GM19455 (cell line): ENCODE data around the gene EDDM13.
"Not testable (repeated sequence)": the region's sequence is repeated elsewhere in the genome, so short reads cannot be mapped to it uniquely, and the experiment has no call there.

Source experiments
- ATAC-seq: cut with Tn5 transposase; IDR thresholded peaks from one replicate; pipeline ENCODE4 v1.9.1; 2021; ENCODE audit not compliant: unreplicated experiment

Gene EDDM13

DNA sequence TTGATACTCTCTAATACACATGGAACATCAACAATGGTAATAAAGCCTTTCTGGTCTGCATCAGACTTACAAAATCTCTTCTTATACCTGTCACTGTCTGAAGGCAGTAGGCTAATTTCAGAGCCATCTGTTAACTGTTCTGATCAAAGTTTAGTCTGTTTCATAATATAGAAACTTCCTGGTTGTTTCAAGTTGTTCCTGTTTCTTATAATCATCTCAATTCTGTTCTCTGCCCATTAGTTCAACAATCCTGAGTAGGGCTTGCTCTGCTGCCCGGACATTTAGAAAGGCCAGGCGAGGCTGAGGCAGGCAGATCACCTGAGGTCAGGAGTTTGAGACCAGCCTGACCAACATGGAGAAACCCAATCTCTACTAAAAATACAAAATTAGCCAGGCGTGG lies 47.4 kb downstream of the EDDM13 start:
- ATAC-seq: no peak

DNA sequence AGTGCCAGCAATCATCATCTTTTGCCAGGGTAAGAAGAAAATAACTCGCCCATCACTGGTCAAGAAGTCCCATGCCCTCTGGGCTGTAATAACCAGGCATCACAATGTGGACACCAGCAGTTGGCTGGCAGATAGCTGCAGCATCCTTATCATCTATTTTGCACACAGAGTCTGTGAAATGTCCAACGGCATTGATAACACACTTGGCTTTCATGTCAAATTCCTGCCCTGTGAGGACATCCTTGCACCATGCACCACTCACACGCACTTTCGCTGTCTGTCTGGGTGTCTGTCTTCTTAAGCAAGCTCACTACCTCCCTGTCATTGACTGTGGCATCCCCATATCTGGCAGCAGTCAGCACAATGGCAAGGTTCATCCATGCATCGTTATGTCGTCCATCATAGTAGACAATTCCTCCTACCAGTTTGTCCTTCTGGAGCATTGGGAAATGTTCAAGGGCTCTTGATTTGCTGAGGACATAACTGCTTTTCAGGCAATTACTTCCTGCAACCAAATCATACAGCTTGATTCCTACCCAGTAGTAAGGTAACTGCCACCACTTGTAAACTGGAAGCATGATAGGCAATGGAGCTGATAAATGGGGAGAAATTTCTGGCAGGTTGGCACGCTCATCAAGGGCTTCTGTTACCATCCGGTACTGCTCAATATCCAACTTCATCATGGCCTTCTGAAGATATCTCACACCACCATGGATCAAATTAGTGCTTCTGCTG lies 48.9 kb downstream of the EDDM13 start:
- no peak for ATAC-seq

DNA sequence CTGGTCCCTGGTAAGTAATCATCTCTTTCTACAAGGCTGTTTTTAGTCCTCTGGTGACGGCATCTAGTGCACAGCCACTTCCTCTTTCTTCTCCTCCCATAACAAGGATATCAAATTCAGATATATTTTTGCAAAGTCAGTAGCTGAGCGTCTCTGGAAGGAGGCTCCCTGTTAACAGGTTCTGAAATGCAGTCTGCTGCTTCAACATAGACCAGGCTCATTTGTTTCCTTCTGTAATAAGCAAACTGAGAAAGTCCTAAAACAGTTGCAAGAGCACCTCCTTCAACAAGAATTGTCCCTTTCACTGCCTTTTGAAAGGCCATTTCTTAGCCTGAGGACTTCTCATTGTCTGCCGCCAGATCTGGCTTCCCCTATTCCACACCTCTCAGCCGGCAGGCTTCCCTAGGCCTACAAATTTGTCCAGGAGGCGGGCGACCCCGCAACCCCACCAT lies 49.5 kb downstream of the EDDM13 start:
- no peak for ATAC-seq

DNA sequence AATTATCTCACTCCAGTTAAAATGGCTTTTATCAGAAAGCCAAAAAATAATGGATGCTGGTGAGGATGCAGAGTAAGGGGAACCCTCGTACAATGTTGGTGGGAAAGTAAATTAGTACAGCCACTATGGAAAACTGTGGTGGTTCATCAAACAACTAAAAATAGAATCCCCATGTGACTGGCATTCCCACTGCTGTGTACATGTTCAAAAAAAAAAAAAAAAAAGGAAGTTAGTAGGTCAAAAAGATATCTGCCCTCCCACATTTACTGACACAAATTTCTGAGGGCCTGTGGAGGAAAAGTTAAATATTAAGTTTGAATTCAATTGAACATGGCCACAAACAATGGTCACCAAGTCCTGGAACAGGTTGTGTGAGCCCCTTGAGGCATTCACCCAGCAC lies 51.9 kb downstream of the EDDM13 start:
- ATAC-seq: no peak

DNA sequence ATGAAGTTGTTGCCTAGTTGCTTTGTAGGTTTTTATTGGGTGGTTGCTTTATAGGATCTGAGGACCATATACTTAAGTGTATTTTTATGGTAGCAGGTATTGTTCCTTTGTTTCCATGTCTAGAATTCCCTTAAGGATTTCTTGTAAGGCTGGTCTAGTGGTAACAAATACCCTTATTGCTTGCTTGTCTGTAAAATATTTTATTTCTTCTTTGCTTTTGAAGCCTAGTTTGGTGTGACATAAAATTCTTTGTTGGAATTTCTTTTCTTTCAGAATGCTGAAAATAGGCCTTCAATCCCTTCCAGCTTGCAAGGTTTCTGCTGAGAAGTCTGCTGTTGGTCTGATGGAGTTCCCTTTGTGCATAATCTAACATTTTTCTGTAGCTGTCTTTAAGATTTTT lies 60.1 kb downstream of the EDDM13 start:
- no peak for ATAC-seq

DNA sequence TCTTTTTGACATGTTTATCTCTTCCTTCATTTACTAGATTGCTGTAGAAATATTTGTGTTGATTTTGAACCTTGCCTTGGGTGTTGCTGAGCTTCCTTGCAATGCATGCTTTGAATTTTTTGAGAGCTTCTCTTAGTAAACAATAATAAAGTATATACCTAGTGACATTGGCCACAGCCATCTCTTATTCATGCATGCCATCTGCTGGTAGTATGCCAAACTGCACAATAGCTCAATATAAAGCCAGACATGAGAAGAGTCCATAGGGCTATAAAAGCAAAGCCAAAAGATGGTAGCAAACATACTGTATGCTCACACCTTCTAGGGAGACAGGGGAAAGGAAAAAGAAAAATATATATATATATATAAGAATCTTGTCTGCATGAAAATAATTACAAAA lies 61.0 kb downstream of the EDDM13 start:
- ATAC-seq: no peak

DNA sequence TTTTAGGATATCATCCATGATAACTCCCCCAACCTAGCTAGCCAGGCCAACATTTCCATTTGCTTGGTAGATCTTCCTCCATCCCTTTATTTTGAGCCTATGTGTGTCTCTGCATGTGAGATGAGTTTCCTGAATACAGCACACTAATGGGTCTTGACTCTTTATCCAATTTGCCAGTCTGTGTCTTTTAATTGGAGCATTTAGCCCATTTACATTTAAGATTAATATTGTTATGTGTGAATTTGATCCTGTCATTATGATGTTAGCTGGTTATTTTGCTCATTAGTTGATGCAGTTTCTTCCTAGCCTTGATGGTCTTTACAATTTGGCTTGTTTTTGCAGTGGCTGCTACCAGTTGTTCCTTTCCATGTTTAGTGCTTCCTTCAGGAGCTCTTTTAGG lies 62.8 kb downstream of the EDDM13 start:
- ATAC-seq: not testable (repeated sequence)

DNA sequence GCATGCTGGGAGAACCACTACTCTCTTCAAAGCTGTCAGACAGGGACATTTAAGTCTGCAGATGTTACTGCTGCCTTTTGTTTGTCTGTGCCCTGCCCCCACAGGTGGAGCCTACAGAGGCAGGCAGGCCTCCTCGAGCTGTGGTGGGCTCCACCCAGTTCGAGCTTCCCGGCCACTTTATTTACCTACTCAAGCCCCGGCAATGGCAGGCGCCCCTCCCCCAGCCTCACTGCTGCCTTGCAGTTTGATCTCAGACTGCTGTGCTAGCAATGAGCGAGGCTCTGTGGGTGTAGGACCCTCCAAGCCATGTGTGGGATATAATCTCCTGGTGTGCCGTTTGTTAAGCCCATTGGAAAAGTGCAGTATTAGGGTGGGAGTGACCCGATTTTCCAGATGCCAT lies 64.5 kb downstream of the EDDM13 start:
- ATAC-seq: not testable (repeated sequence)

DNA sequence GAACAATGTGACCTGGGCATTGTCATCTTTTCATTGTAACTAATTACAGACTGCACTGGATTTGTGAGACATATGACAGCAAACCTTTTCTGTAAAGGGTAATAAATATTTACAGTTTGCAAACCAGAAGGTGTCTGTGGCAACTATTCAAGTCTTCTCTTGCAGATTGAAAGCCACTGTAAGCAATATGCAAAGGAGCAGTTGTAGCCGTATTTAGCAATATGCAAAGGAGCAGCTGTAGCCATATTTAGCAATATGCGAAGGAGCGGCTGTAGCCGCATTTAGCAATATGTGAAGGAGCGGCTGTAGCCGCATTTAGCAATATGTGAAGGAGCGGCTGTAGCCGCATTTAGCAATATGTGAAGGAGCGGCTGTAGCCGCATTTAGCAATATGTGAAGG lies 66.5 kb downstream of the EDDM13 start:
- not testable (repeated sequence) for ATAC-seq

DNA sequence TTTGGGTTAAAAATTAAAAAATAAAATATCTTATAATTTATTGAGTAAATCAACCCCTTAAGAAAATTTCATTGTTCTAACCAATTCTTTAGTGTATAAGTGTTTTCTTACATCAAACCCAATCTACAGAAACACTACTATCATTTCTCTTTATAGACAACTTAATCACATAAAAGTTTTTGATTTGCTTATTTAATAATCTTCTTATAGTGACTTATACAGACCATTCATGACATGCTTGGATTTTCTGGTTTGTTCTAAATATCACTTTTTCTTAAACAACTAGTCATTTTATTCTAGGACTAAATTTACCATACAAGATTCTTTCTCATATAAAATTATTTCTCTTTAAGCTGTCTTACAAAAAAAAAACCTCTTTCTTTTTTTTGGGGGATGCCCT lies 69.4 kb downstream of the EDDM13 start:
- no peak for ATAC-seq

DNA sequence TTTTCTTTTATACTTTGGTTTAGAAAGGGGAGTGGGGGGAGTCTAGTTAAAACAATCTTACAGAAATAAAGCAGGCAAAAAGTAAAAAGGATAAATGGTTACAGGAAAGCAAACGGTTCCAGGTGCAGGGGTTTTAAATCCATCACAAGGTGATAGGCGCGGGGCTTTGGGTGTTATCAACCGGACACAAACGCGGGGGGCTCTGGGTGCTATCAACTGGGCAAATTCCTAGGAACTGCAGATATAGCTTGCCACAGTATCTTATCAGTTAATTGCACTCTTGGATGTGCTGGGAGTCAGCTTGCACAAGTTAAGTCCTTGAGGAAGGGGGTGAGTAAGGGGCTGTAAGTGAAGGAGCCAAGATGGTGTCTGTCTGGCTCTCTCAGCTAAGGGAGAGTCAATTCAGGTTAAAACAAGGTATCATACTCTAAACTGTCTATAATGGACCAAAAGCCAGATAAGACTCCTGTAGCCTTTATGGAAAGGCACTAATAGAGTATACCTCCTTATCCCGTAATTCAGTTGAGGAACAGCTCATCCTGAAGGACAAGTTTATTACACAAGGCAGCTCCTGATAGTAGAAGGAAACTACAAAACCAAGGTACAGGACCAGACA lies 74.7 kb downstream of the EDDM13 start:
- no peak for ATAC-seq

DNA sequence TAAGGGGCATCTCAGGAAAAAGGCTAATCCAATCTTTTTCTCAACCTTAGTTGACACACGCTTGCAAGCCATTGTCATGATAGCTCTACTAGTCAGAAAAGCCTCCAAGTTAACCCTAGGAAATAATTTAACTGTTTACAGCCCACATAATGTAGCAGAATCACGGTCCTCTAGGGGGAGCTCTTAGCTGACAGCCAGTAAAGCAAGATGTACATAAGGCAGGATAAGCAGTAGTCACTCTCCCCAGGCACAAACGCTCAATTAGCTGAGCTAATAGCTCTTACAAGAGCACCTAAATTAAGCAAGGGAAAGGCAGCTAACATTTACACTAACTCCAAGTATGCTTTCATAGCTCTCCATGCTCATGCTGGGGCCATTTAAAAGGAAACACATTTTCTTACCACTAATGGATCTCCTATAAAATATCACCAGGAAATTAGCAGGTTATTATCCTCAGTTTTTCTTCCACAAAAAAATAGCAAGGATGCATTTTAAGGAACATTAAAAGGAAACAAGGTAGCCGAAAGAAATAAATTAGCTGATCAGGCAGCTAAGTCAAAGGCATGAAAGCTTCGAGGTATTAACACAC lies 75.8 kb downstream of the EDDM13 start:
- no peak for ATAC-seq

DNA sequence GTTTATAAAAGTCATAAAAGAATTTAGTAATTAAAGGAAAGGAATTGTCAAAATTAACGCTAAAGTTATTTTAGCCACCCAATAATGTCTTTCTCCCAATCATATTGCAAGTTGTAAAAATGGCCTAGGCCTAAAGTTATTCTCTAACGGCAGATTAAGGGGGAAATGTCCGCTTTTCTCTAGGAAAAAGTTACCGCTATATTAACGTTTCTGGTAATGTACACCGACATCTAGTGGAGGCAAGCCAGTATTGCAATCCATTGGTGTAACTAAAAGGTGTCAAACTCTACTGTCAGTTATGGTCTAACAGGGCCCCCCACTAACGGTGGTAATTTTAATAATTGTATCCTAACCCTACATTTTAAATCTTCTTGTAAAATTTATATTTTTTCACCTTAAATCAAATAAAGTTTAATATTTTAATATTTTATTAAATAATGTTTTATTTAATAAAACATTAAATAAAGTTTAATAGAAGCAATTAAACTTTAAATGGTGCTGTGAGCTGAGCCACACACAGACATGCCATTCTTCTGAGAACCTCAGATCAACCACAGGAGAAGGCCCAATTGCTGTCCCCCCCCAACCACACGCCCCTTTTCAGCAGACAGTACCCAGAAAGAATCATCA lies 78.0 kb downstream of the EDDM13 start:
- no peak for ATAC-seq

DNA sequence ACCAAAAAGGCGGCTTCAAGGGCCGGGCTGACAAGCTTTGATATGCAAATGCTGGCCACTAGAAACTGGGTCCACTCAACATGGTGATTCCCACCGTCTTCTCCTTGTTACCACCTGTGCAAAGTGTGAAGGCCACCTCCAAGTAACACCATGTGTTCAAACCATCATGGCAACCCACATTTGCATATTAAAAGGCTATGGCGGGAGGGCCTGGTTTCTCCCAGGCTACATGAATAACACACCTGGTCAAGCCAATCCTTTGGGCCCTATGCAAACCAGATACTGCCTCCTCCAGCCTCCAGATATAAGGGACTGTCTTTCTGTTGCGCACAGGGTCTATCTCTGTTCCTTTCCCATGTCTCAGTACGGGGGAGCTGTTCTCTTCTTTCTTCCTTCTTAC lies 78.7 kb downstream of the EDDM13 start:
- ATAC-seq: no peak

DNA sequence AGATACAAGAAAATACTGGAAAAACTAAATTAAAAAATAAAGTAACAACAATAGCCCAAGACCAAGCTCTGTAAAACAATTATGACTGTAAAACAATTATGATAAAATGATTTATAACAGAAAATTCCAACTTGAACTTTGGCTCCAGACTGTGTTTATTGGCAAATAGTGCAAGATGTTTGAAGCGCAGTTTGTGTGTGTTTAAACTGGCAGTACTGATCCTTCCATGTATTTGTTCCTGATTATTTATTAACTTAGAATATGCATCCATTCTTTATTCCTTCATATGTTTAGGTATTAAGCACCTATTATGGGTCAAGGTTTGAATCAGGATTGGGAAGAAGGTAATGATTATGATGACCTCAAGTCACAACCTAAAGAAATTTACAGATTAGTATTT lies 83.0 kb downstream of the EDDM13 start:
- ATAC-seq: no peak

DNA sequence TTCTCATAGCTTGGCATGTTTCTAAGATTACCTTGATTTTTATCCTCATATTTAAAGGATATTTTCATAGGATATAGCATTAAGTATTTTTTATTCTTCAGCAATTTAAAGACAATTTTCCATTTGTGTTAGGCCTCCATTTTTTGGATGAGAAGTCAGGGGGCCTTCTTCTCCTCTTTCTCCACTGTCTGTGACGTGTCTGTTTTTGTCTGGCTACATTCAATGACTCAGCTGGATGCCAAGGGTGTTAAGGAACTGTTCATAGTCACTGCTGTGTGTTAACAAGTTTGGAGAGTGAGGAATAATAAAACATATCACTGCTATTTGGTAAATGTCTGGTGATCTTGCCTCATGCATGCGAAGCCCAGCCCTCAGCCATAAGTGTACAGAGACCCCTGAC lies 84.4 kb downstream of the EDDM13 start:
- ATAC-seq: no peak
